GM12878 (cell line): ENCODE measurements around the gene ZNF19. TPM values are rescaled to one million over a fixed set of nuclear protein-coding genes. Genes with fewer than 3 reads are reported as not detected.

Experiments used
- BRCA1 ChIP-seq: IDR thresholded peaks from 2 replicates; pipeline ENCODE4 v1.6.1; 2011; ENCODE audit warnings: low read depth, low read length, improper control_type of control experiment
- FOS ChIP-seq: IDR thresholded peaks from 3 replicates; pipeline ENCODE4 v1.6.1; 2011; ENCODE audit warnings: borderline replicate concordance; ENCODE audit not compliant: insufficient read length; ENCODE audit errors: extremely low read depth
- GATAD2B ChIP-seq: fragments of 450-650 bp; conservative IDR thresholded peaks from 2 replicates; pipeline ENCODE4 v1.6.1; 2017; ENCODE audit warnings: low read depth, mild to moderate bottlenecking, moderate library complexity
- IRF3 ChIP-seq: fragments of 450-650 bp; IDR thresholded peaks from 2 replicates; pipeline ENCODE4 v1.6.1; 2014; ENCODE audit warnings: mild to moderate bottlenecking
- MEF2A ChIP-seq: IDR thresholded peaks from 2 replicates; pipeline ENCODE4 v1.6.1; 2011; ENCODE audit warnings: low read depth, mild to moderate bottlenecking, low read length, moderate library complexity; ENCODE audit not compliant: insufficient read depth
- MTA3 ChIP-seq: IDR thresholded peaks from 2 replicates; pipeline ENCODE4 v1.6.1; 2012; ENCODE audit warnings: low read length, inconsistent platforms, borderline replicate concordance
- MYB ChIP-seq: fragments of 150-350 bp; IDR thresholded peaks from 2 replicates; pipeline ENCODE4 v1.6.1; 2014; ENCODE audit warnings: mild to moderate bottlenecking, low read depth, low read length, borderline replicate concordance
- PKNOX1 ChIP-seq: fragments of 450-650 bp; IDR thresholded peaks from 2 replicates; pipeline ENCODE4 v1.6.1; 2016; ENCODE audit warnings: mild to moderate bottlenecking
- RFX5 ChIP-seq: IDR thresholded peaks from 2 replicates; pipeline ENCODE4 v1.6.1; 2011; ENCODE audit warnings: low read depth, low read length, improper control_type of control experiment
- RUNX3 ChIP-seq: IDR thresholded peaks from 2 replicates; pipeline ENCODE4 v1.6.1; 2012; ENCODE audit warnings: low read length, inconsistent platforms
- SMAD5 ChIP-seq: IDR thresholded peaks from 2 replicates; pipeline ENCODE4 v1.6.1; 2016; ENCODE audit warnings: antibody characterized with exemption, low read depth
- STAT1 ChIP-seq: fragments of 450-650 bp; conservative IDR thresholded peaks from 2 replicates; pipeline ENCODE4 v1.6.1; 2014; ENCODE audit warnings: antibody characterized with exemption, mild to moderate bottlenecking
- TBL1XR1 ChIP-seq: IDR thresholded peaks from 2 replicates; pipeline ENCODE4 v1.6.1; 2012; ENCODE audit warnings: low read depth, low read length, improper control_type of control experiment
- ZNF24 ChIP-seq: fragments of 450-650 bp; IDR thresholded peaks from 2 replicates; pipeline ENCODE4 v1.6.1; 2017; ENCODE audit warnings: antibody characterized with exemption, mild to moderate bottlenecking
- ZNF274 ChIP-seq: IDR thresholded peaks from one replicate; pipeline ENCODE4 v1.8.0; 2011; ENCODE audit not compliant: insufficient read length, insufficient read depth
- polyA plus RNA-seq, 11 experiments: library from polyadenylated mRNA; depleted of rRNA in 4 of 11; unstranded in 6 of 11; stranded (reverse) in 5 of 11; fragments of >200 nt; fragmentation: Nextera tagmentation in 4 of 11; fragmentation: Illumina TruSeq in 1 of 11; extraction: Ambion mirVana in 4 of 11; extraction: Trizol in 1 of 11; gene quantifications; 1 replicate in 1 of 11; 2 replicates in 10 of 11; pipeline versions ENCODE4 v1.2.1 to v1.2.3, GENCODE V29; 2011 to 2016; ENCODE audit warnings: inconsistent platforms in 2 of 11, missing spikeins in 2 of 11, low read depth in 1 of 11
- total RNA-seq, 4 experiments: library from RNA; depleted of rRNA in 3 of 4; stranded (reverse); fragments of >200 nt in 3 of 4; fragmentation: Illumina TruSeq in 1 of 4; extraction: Trizol in 1 of 4; gene quantifications; 2 replicates each; pipeline versions ENCODE4 v1.2.1 to v1.2.3, GENCODE V29; 2013 to 2021
- TF ChIP-seq, protein P1 (sequence below): IDR thresholded peaks from 2 replicates; pipeline ENCODE4 v1.6.1; 2011; ENCODE audit warnings: borderline replicate concordance, low read depth, mild to moderate bottlenecking, moderate library complexity, low read length; ENCODE audit not compliant: insufficient read depth, poor library complexity, severe bottlenecking
- TF ChIP-seq, protein P2 (sequence below): fragments of 150-350 bp; IDR thresholded peaks from 2 replicates; pipeline ENCODE4 v1.6.1; 2014; ENCODE audit warnings: mild to moderate bottlenecking, low read depth, low read length
- TF ChIP-seq, protein P3 (sequence below): IDR thresholded peaks from 2 replicates; pipeline ENCODE4 v1.6.1; 2012; ENCODE audit warnings: low read depth, low read length, improper control_type of control experiment

The ZNF19 gene
- total and polyA plus RNA-seq, 10 of the 15 experiments (the other 5 are each of a cell fraction or from before 2014, with no cell fraction given): 1.0 to 3.3 (median 2.0) TPM

DNA sequence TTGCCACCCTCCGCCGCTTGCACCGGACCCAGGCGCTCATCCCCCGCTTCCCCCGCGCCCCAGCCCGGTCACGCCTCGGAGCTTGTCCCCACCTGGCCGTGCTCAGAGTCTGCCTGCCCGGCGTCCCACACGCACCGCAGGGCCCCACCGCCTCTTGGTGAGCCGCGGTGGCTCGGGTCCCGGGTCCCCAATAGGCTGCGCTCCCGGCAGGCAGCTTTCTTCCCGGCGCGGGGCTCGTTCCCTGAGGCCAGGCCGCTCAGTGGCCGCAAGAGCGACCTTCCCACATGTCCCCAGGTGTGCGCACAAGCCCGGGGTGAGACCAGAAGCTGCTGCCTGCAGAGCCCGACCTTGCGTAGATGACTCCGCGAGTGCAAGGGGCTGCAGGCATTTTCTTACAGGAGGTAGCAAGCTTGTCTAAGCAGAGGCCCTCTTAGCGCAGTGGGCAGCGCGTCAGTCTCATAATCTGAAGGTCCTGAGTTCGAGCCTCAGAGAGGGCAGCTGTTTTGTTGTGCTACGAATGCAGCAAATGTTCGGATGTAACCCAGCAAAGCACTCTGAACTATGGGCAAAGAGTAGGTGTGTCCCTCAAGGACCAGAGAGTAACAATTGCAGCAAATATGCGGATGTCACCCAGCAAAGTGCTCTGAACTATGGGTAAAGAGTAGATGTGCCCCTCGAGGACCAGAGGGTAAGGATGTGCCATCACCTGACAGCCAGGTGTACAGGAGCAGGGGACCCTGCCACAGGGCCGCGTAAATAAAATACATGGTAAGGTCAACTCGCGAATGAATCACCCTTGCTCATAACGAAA, 62.9 kb downstream of the ZNF19 start (continued):
- TF ChIP-seq, protein P1, sequence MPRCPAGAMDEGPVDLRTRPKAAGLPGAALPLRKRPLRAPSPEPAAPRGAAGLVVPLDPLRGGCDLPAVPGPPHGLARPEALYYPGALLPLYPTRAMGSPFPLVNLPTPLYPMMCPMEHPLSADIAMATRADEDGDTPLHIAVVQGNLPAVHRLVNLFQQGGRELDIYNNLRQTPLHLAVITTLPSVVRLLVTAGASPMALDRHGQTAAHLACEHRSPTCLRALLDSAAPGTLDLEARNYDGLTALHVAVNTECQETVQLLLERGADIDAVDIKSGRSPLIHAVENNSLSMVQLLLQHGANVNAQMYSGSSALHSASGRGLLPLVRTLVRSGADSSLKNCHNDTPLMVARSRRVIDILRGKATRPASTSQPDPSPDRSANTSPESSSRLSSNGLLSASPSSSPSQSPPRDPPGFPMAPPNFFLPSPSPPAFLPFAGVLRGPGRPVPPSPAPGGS: no peak
- no peak for TF ChIP-seq MYB
- TF ChIP-seq GATAD2B: no peak
- no peak for TF ChIP-seq FOS
- TF ChIP-seq RFX5: no peak
- TF ChIP-seq SMAD5: no peak
- 0 out of 2 replicates have a peak, but pooled peaks have one; percentile 34 for TF ChIP-seq PKNOX1
- TF ChIP-seq, protein P2, sequence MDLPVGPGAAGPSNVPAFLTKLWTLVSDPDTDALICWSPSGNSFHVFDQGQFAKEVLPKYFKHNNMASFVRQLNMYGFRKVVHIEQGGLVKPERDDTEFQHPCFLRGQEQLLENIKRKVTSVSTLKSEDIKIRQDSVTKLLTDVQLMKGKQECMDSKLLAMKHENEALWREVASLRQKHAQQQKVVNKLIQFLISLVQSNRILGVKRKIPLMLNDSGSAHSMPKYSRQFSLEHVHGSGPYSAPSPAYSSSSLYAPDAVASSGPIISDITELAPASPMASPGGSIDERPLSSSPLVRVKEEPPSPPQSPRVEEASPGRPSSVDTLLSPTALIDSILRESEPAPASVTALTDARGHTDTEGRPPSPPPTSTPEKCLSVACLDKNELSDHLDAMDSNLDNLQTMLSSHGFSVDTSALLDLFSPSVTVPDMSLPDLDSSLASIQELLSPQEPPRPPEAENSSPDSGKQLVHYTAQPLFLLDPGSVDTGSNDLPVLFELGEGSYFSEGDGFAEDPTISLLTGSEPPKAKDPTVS: no peak
- no peak for TF ChIP-seq IRF3
- TF ChIP-seq MEF2A: no peak
- TF ChIP-seq BRCA1: no peak
- TF ChIP-seq MTA3: no peak
- TF ChIP-seq, protein P3, sequence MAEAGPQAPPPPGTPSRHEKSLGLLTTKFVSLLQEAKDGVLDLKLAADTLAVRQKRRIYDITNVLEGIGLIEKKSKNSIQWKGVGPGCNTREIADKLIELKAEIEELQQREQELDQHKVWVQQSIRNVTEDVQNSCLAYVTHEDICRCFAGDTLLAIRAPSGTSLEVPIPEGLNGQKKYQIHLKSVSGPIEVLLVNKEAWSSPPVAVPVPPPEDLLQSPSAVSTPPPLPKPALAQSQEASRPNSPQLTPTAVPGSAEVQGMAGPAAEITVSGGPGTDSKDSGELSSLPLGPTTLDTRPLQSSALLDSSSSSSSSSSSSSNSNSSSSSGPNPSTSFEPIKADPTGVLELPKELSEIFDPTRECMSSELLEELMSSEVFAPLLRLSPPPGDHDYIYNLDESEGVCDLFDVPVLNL: no peak
- TF ChIP-seq ZNF24: peak; percentile 97
- no peak for TF ChIP-seq TBL1XR1
- TF ChIP-seq RUNX3: peak; percentile 27; the same call in 1 of the 2 replicates
- TF ChIP-seq STAT1: no peak
- TF ChIP-seq ZNF274: no peak
